Posterior cingulate gyrus (tissue), 11 donors: ENCODE results near the gene LRMDA.
A peak's percentile ranks its signal among the peaks of the same experiment; 100 is the strongest.
"Not testable (repeated sequence)": the region's sequence is repeated elsewhere in the genome, so short reads cannot be mapped to it uniquely, and the experiment has no call there.

ENCODE experiments used
- DNase-seq, 10 donors: peaks; one replicate each; pipeline versions ENCODE4 v3.0.0 to v3.0.0-alpha.2; 2020 to 2021; ENCODE audit warnings: mixed read lengths in 3 of 10
- intact Hi-C: fragments of 100-400 bp; cut with DNase I; formaldehyde crosslinking; loops from one replicate; pipeline ENCODE4 v1.15.1; 2023

LRMDA gene

GRCh38 chr10:76553263-76554032 lies 1122.0 kb downstream of the LRMDA start:
- DNase-seq: peak in 1 of 10 donors; percentile 65
- intact Hi-C loops: no loop called here

- intact Hi-C loops: no loop called here
- no peak for DNase-seq
Measured at GRCh38 chr10:76554033-76554408, 1122.6 kb downstream of the LRMDA start.

- peak in 3 of 10 donors; percentile 21 to 83 (median 71) for DNase-seq
- intact Hi-C loops: no loop called here
Measured at GRCh38 chr10:76554478-76554877, 1123.1 kb downstream of the LRMDA start.

GRCh38 chr10:76555067-76555670 lies 1123.7 kb downstream of the LRMDA start:
- no peak for DNase-seq
- intact Hi-C loops: no loop called here

GRCh38 chr10:76557366-76557765 lies 1125.9 kb downstream of the LRMDA start:
- intact Hi-C loops: no loop called here
- DNase-seq: no peak

GRCh38 chr10:76558586-76558985 lies 1127.2 kb downstream of the LRMDA start:
- no peak for DNase-seq
- intact Hi-C loops: no loop called here

- no peak for DNase-seq
- intact Hi-C loops: no loop called here
Measured at GRCh38 chr10:76558996-76559891, 1127.8 kb downstream of the LRMDA start.

GRCh38 chr10:76559892-76560220 lies 1128.4 kb downstream of the LRMDA start:
- intact Hi-C loops: no loop called here

GRCh38 chr10:76560338-76560737 lies 1128.9 kb downstream of the LRMDA start:
- no peak for DNase-seq
- intact Hi-C loops: no loop called here

More at GRCh38 chr10:76559892-76560220, 1128.4 kb downstream of the LRMDA start:
- DNase-seq: no peak

GRCh38 chr10:76563286-76563685 lies 1131.9 kb downstream of the LRMDA start:
- intact Hi-C loops: no loop called here
- DNase-seq: no peak

GRCh38 chr10:76572021-76572420 lies 1140.6 kb downstream of the LRMDA start:
- intact Hi-C loops: no loop called here
- no peak for DNase-seq

GRCh38 chr10:76576276-76576962 lies 1145.0 kb downstream of the LRMDA start:
- intact Hi-C loops: no loop called here
- DNase-seq: no peak

- no peak for DNase-seq
- intact Hi-C loops: no loop called here
Measured at GRCh38 chr10:76577455-76577854, 1146.0 kb downstream of the LRMDA start.

- no peak for DNase-seq
Measured at GRCh38 chr10:76581506-76582256, 1150.3 kb downstream of the LRMDA start.

GRCh38 chr10:76582531-76582930 lies 1151.1 kb downstream of the LRMDA start:
- intact Hi-C loops: no loop called here
- DNase-seq: no peak

More at GRCh38 chr10:76581506-76582256, 1150.3 kb downstream of the LRMDA start:
- intact Hi-C loops: no loop called here

- intact Hi-C loops: no loop called here
- DNase-seq: no peak
Measured at GRCh38 chr10:76583711-76584161, 1152.3 kb downstream of the LRMDA start.

GRCh38 chr10:76584466-76584865 lies 1153.0 kb downstream of the LRMDA start:
- intact Hi-C loops, DNase-seq: not testable (repeated sequence)
